ENCODE data around the gene TRIM67. TPM values are rescaled to one million over a fixed set of nuclear protein-coding genes. Genes with fewer than 3 reads are reported as not detected.

TRIM67 gene
- total RNA-seq, 1 experiment from 2014 or later = not detected

GRCh38 chr1:231217056-231217455 lies 55.2 kb downstream of the TRIM67 start:
- no peaks in the 10 kb centered on the region for H3K9me3 ChIP-seq (ENCODE audit: insufficient read depth, low read depth)
- no peaks in the 10 kb centered on the region for H3K36me3 ChIP-seq (ENCODE audit: low read depth)
- H3F3A ChIP-seq (ENCODE audit: insufficient read depth, low read depth) = 0 out of 2 replicates have a peak, but pooled peaks cover 3% of the 10 kb centered on the region
- no peak overlapping the region for H3K27ac ChIP-seq
- H3K4me3 ChIP-seq = no peak overlapping the region
- ChIA-PET POLR2A (ENCODE audit: unreplicated experiment) (no interaction called here), CTCF (no interaction called here)
- no peaks in the 10 kb centered on the region for H3K79me2 ChIP-seq (ENCODE audit: low read depth)
- no peak for TF ChIP-seq CTCF (conservative IDR thresholded peaks at IDR 0.05)
- no peak for TF ChIP-seq EZH2 (IDR thresholded peaks at IDR 0.05; ENCODE audit: low read depth)
- intact Hi-C loops (cut with micrococcal nuclease; ENCODE audit: unreplicated experiment) = loop anchor here (10.0 kb wide), 1 partner anchor 352 kb away; the partner anchor contains the start of gene C1orf198
- H2AFZ ChIP-seq = no peak overlapping the region
- H3K4me2 ChIP-seq = no peak overlapping the region
- H4K20me1 ChIP-seq (ENCODE audit: insufficient read depth) = no peaks in the 10 kb centered on the region
- no TSS peak for BruUV-seq (replicated peaks)
- H3K27me3 ChIP-seq (ENCODE audit: insufficient read depth, low read depth) = peaks cover 17% of the 10 kb centered on the region
- no peak for DNase-seq
- no peaks in the 10 kb centered on the region for H3K4me1 ChIP-seq (replicated peaks; ENCODE audit: insufficient read depth)
- no peaks in the 10 kb centered on the region for H3K9me2 ChIP-seq (ENCODE audit: insufficient read depth)

- H3K27ac ChIP-seq = no peak overlapping the region
- 0 out of 2 replicates have a peak, but pooled peaks cover 3% of the 10 kb centered on the region for H3F3A ChIP-seq (ENCODE audit: insufficient read depth, low read depth)
- no peaks in the 10 kb centered on the region for H3K4me1 ChIP-seq (replicated peaks; ENCODE audit: insufficient read depth)
- H2AFZ ChIP-seq = no peak overlapping the region
- H3K4me2 ChIP-seq = no peak overlapping the region
- CTCF ChIA-PET = no interaction called here
- no peaks in the 10 kb centered on the region for H3K79me2 ChIP-seq (ENCODE audit: low read depth)
- intact Hi-C loops (cut with micrococcal nuclease; ENCODE audit: unreplicated experiment) = loop anchor here (10.0 kb wide), 1 partner anchor 353 kb away; the partner anchor contains the start of gene C1orf198
- H3K9me3 ChIP-seq (ENCODE audit: insufficient read depth, low read depth) = no peaks in the 10 kb centered on the region
- H3K27me3 ChIP-seq (ENCODE audit: insufficient read depth, low read depth) = peaks cover 17% of the 10 kb centered on the region
- H4K20me1 ChIP-seq (ENCODE audit: insufficient read depth) = no peaks in the 10 kb centered on the region
- DNase-seq = no peak
- no peaks in the 10 kb centered on the region for H3K9me2 ChIP-seq (ENCODE audit: insufficient read depth)
- no peak overlapping the region for H3K4me3 ChIP-seq
- TF ChIP-seq CTCF (conservative IDR thresholded peaks at IDR 0.05) (no peak), EZH2 (IDR thresholded peaks at IDR 0.05; ENCODE audit: low read depth) (no peak)
- H3K36me3 ChIP-seq (ENCODE audit: low read depth) = no peaks in the 10 kb centered on the region
- POLR2A ChIA-PET (ENCODE audit: unreplicated experiment) = no interaction called here
- no TSS peak for BruUV-seq (replicated peaks)
Measured at GRCh38 chr1:231218078-231218477, 56.2 kb downstream of the TRIM67 start.

GRCh38 chr1:231219422-231220401 lies 57.9 kb downstream of the TRIM67 start:
- no peaks in the 10 kb centered on the region; the same call in 1 of the 2 replicates for H3K36me3 ChIP-seq (ENCODE audit: low read depth)
- CTCF ChIA-PET = no interaction called here

More at GRCh38 chr1:231219422-231220401, 57.9 kb downstream of the TRIM67 start:
- TF ChIP-seq EZH2 (IDR thresholded peaks at IDR 0.05; ENCODE audit: low read depth) = no peak
- TF ChIP-seq CTCF (conservative IDR thresholded peaks at IDR 0.05) = no peak
- Histone ChIP-seq H3K9me3 (ENCODE audit: insufficient read depth, low read depth) (no peaks in the 10 kb centered on the region), H3F3A (ENCODE audit: insufficient read depth, low read depth) (0 out of 2 replicates have a peak, but pooled peaks cover 3% of the 10 kb centered on the region), H3K27me3 (ENCODE audit: insufficient read depth, low read depth) (peaks cover 16% of the 10 kb centered on the region), H3K9me2 (ENCODE audit: insufficient read depth) (no peaks in the 10 kb centered on the region), H3K4me2 (no peak overlapping the region), H3K79me2 (ENCODE audit: low read depth) (no peaks in the 10 kb centered on the region), H3K27ac (no peak overlapping the region), H3K4me3 (no peak overlapping the region), H3K4me1 (replicated peaks; ENCODE audit: insufficient read depth) (no peaks in the 10 kb centered on the region), H4K20me1 (ENCODE audit: insufficient read depth) (no peaks in the 10 kb centered on the region), H2AFZ (no peak overlapping the region)
- intact Hi-C loops (cut with micrococcal nuclease; ENCODE audit: unreplicated experiment) = loop anchor here (10.0 kb wide), 1 partner anchor 355 kb away; the partner anchor contains the start of gene C1orf198
- BruUV-seq (replicated peaks) = no TSS peak
- POLR2A ChIA-PET (ENCODE audit: unreplicated experiment) = no interaction called here
- DNase-seq = no peak
